BJ (cell line): ENCODE measurements around the gene PAXX. TPM values are rescaled to one million over a fixed set of nuclear protein-coding genes. Genes with fewer than 3 reads are reported as not detected.

ENCODE experiments used
- CTCF ChIA-PET: fragments of 350-600 bp; formaldehyde crosslinking; extraction: SDS; loops from one replicate; lab custom pipeline; 2021; ENCODE audit warnings: antibody characterized with exemption, inconsistent platforms; lab: Yijun Ruan, JAX
- POLR2A ChIA-PET: fragments of 300-600 bp; sonication (Branson Sonifier 250); formaldehyde crosslinking; extraction: SDS; loops from one replicate; lab custom pipeline; 2021; ENCODE audit warnings: antibody characterized with exemption; lab: Charles Lee
- DNase-seq: peaks from one replicate; pipeline ENCODE4 v3.0.0-alpha.2; 2011; ENCODE audit warnings: low read depth
- H3K27me3 ChIP-seq: 2 replicates; pipeline ENCODE4 v1.6.0; 2011; ENCODE audit warnings: low read length; ENCODE audit not compliant: control insufficient read depth, insufficient read depth
- H3K36me3 ChIP-seq: 2 replicates; pipeline ENCODE4 v1.5.1; 2011; ENCODE audit warnings: low read length; ENCODE audit not compliant: control insufficient read depth, insufficient read depth
- H3K4me3 ChIP-seq: 2 replicates; pipeline ENCODE4 v1.5.1; 2011; ENCODE audit warnings: low read depth, mild to moderate bottlenecking, control low read depth, low read length
- CTCF ChIP-seq: IDR thresholded peaks from 2 replicates; pipeline ENCODE4 v1.5.1; 2011; ENCODE audit warnings: low read depth, mild to moderate bottlenecking, control low read depth, inconsistent platforms, low read length, moderate library complexity; ENCODE audit not compliant: insufficient read depth
- polyA plus RNA-seq: library from polyadenylated mRNA; depleted of rRNA; stranded (reverse); fragments of >200 nt; gene quantifications from 2 replicates; pipeline ENCODE4 v1.2.3, GENCODE V29; 2011

PAXX gene
- polyA plus RNA-seq, 1 experiment = 11.8 TPM

- Histone ChIP-seq H3K4me3 (no peak overlapping the region), H3K27me3 (no peaks in the 10 kb centered on the region), H3K36me3 (no peaks in the 10 kb centered on the region)
- POLR2A ChIA-PET = no interaction called here
- TF ChIP-seq CTCF = no peak
- DNase-seq = no peak
- CTCF ChIA-PET = interaction anchor here (1.0 kb wide), 1 partner anchor 10 kb away, joined by 3 read pairs; the partner anchor contains the start of gene FBXW5
These were observed 37.7 kb upstream of the PAXX start for GRCh38 chr9:136954270-136955083.

GRCh38 chr9:136955202-136955942, 36.9 kb upstream of the PAXX start:
- no peak for DNase-seq
- ChIA-PET POLR2A (no interaction called here), CTCF (no interaction called here)
- H3K27me3 ChIP-seq = no peaks in the 10 kb centered on the region
- no peak overlapping the region for H3K4me3 ChIP-seq
- TF ChIP-seq CTCF = no peak
- H3K36me3 ChIP-seq = no peaks in the 10 kb centered on the region

GRCh38 chr9:136955943-136956335, 36.3 kb upstream of the PAXX start:
- ChIA-PET POLR2A (no interaction called here), CTCF (no interaction called here)
- H3K36me3 ChIP-seq = no peaks in the 10 kb centered on the region
- DNase-seq = no peak
- no peak overlapping the region for H3K4me3 ChIP-seq
- no peak for TF ChIP-seq CTCF
- no peaks in the 10 kb centered on the region; the same call in 1 of the 2 replicates for H3K27me3 ChIP-seq

GRCh38 chr9:136956604-136957003, 35.6 kb upstream of the PAXX start:
- DNase-seq = no peak
- TF ChIP-seq CTCF = no peak
- CTCF ChIA-PET = no interaction called here
- Histone ChIP-seq H3K27me3 (no peaks in the 10 kb centered on the region; the same call in 1 of the 2 replicates), H3K4me3 (no peak overlapping the region), H3K36me3 (no peaks in the 10 kb centered on the region)
- POLR2A ChIA-PET = no interaction called here

GRCh38 chr9:136957461-136957860, 34.8 kb upstream of the PAXX start:
- no peaks in the 10 kb centered on the region; the same call in 1 of the 2 replicates for H3K27me3 ChIP-seq
- TF ChIP-seq CTCF = no peak
- ChIA-PET CTCF (no interaction called here), POLR2A (no interaction called here)
- no peaks in the 10 kb centered on the region for H3K36me3 ChIP-seq
- no peak overlapping the region for H3K4me3 ChIP-seq
- DNase-seq = no peak
